Trophoblast cell (in vitro differentiated cells and primary cell): ENCODE measurements around the gene MOAP1.

Experiments used
- DNase-seq, 2 donors: peaks; one replicate each; pipeline ENCODE4 v3.0.0-alpha.2; 2016
- H2AFZ ChIP-seq: 2 replicates; pipeline ENCODE4 v1.6.1; 2013; ENCODE audit warnings: low read length, moderate library complexity, mild to moderate bottlenecking; ENCODE audit not compliant: insufficient read depth, poor library complexity
- H2AK5ac ChIP-seq: 2 replicates; pipeline ENCODE4 v1.6.1; 2013; ENCODE audit warnings: mild to moderate bottlenecking, low read length
- H2BK120ac ChIP-seq: 2 replicates; pipeline ENCODE4 v1.6.1; 2013; ENCODE audit warnings: low read length, mild to moderate bottlenecking, moderate library complexity; ENCODE audit not compliant: insufficient read depth, poor library complexity
- H2BK12ac ChIP-seq: 2 replicates; pipeline ENCODE4 v1.6.1; 2013; ENCODE audit warnings: mild to moderate bottlenecking, low read length, moderate library complexity
- H2BK5ac ChIP-seq: 2 replicates; pipeline ENCODE4 v1.6.1; 2013; ENCODE audit warnings: low read length, low read depth, moderate library complexity, mild to moderate bottlenecking; ENCODE audit not compliant: poor library complexity
- H3K14ac ChIP-seq: 2 replicates; pipeline ENCODE4 v1.6.1; 2013; ENCODE audit warnings: mild to moderate bottlenecking, low read length
- H3K18ac ChIP-seq: 2 replicates; pipeline ENCODE4 v1.6.1; 2013; ENCODE audit warnings: mild to moderate bottlenecking, low read length
- H3K23ac ChIP-seq: 2 replicates; pipeline ENCODE4 v1.6.1; 2013; ENCODE audit warnings: low read length
- H3K27ac ChIP-seq: 2 replicates; pipeline ENCODE4 v1.5.1; 2013; ENCODE audit warnings: low read depth, mild to moderate bottlenecking, inconsistent platforms, low read length, moderate library complexity
- H3K27me3 ChIP-seq: 2 replicates; pipeline ENCODE4 v1.6.1; 2013; ENCODE audit warnings: inconsistent platforms, mild to moderate bottlenecking, low read length, moderate library complexity; ENCODE audit not compliant: insufficient read depth
- H3K36me3 ChIP-seq, 2 experiments: 1 replicate in 1 of 2; 2 replicates in 1 of 2; pipeline ENCODE4 v1.6.1; 2013; ENCODE audit warnings: low read length in 2 of 2, mild to moderate bottlenecking in 2 of 2, moderate library complexity in 1 of 2; ENCODE audit not compliant: insufficient read depth in 2 of 2, control insufficient read depth in 1 of 2
- H3K4ac ChIP-seq: 2 replicates; pipeline ENCODE4 v1.6.1; 2013; ENCODE audit warnings: low read depth, mild to moderate bottlenecking, low read length, moderate library complexity
- H3K4me1 ChIP-seq, 2 experiments: 1 replicate in 1 of 2; 2 replicates in 1 of 2; pipeline ENCODE4 v1.6.1; 2013; ENCODE audit warnings: low read length in 2 of 2, mild to moderate bottlenecking in 2 of 2, moderate library complexity in 1 of 2; ENCODE audit not compliant: insufficient read depth in 2 of 2, control insufficient read depth in 1 of 2
- H3K4me2 ChIP-seq: 2 replicates; pipeline ENCODE4 v1.6.1; 2013; ENCODE audit warnings: inconsistent platforms, mild to moderate bottlenecking, low read length, moderate library complexity
- H3K4me3 ChIP-seq: 2 replicates; pipeline ENCODE4 v1.5.1; 2013; ENCODE audit warnings: mild to moderate bottlenecking, low read depth, low read length, inconsistent platforms
- H3K79me1 ChIP-seq: one replicate; pipeline ENCODE4 v1.6.1; 2013; ENCODE audit warnings: low read length
- H3K79me2 ChIP-seq: 2 replicates; pipeline ENCODE4 v1.6.1; 2013; ENCODE audit warnings: low read length, mild to moderate bottlenecking; ENCODE audit not compliant: control insufficient read depth, insufficient read depth, poor library complexity
- H3K9ac ChIP-seq: 2 replicates; pipeline ENCODE4 v1.6.1; 2013; ENCODE audit warnings: mild to moderate bottlenecking, low read length
- H3K9me3 ChIP-seq: 2 replicates; pipeline ENCODE4 v1.6.1; 2013; ENCODE audit warnings: low read depth, mild to moderate bottlenecking, control low read depth, inconsistent platforms, low read length; ENCODE audit not compliant: insufficient read depth
- H4K12ac ChIP-seq: 2 replicates; pipeline ENCODE4 v1.6.1; 2013; ENCODE audit warnings: low read depth, mild to moderate bottlenecking, low read length, moderate library complexity
- H4K8ac ChIP-seq: 2 replicates; pipeline ENCODE4 v1.6.1; 2013; ENCODE audit warnings: low read depth, mild to moderate bottlenecking, low read length, moderate library complexity
- H4K91ac ChIP-seq: one replicate; pipeline ENCODE4 v1.6.1; 2013; ENCODE audit warnings: low read depth, mild to moderate bottlenecking, low read length, moderate library complexity
- WGBS: extraction: QIAGEN DNeasy Blood & Tissue Kit; methylation state at CpG from one replicate; pipeline ENCODE4 v1.1.7; 2013; ENCODE audit warnings: missing lambda C conversion rate; ENCODE audit not compliant: insufficient read length, insufficient coverage; ENCODE audit errors: extremely low coverage; 5-methylcytosine and 5-hydroxymethylcytosine counted together

The MOAP1 gene

GRCh38 chr14:93153121-93153520, 31.6 kb downstream of the MOAP1 start:
- H3K79me1 ChIP-seq = no peaks in the 10 kb centered on the region
- DNase-seq = no peak
- no peaks in the 10 kb centered on the region for H3K27me3 ChIP-seq
- no peak overlapping the region for H4K91ac ChIP-seq
- H2AFZ ChIP-seq = no peak overlapping the region
- H3K23ac ChIP-seq = no peak overlapping the region
- H3K4ac ChIP-seq = no peak overlapping the region
- no peak overlapping the region for H2BK5ac ChIP-seq
- no peaks in the 10 kb centered on the region for H3K36me3 ChIP-seq
- H4K12ac ChIP-seq = no peak overlapping the region
- H3K14ac ChIP-seq = no peak overlapping the region
- no peak overlapping the region for H2BK12ac ChIP-seq
- H2AK5ac ChIP-seq = no peak overlapping the region
- no CpG with 5 or more reads among the region's 7 CpGs for WGBS
- H2BK120ac ChIP-seq = no peak overlapping the region
- H3K4me2 ChIP-seq = no peak overlapping the region
- H3K79me2 ChIP-seq = no peaks in the 10 kb centered on the region
- no peak overlapping the region for H3K4me3 ChIP-seq
- H3K9ac ChIP-seq = no peak overlapping the region
- H3K4me1 ChIP-seq = peaks cover 0 to 7% of the 10 kb centered on the region in 2 experiments
- H3K27ac ChIP-seq = no peak overlapping the region
- H3K18ac ChIP-seq = no peak overlapping the region
- H4K8ac ChIP-seq = no peak overlapping the region
- H3K9me3 ChIP-seq = no peaks in the 10 kb centered on the region

DNA sequence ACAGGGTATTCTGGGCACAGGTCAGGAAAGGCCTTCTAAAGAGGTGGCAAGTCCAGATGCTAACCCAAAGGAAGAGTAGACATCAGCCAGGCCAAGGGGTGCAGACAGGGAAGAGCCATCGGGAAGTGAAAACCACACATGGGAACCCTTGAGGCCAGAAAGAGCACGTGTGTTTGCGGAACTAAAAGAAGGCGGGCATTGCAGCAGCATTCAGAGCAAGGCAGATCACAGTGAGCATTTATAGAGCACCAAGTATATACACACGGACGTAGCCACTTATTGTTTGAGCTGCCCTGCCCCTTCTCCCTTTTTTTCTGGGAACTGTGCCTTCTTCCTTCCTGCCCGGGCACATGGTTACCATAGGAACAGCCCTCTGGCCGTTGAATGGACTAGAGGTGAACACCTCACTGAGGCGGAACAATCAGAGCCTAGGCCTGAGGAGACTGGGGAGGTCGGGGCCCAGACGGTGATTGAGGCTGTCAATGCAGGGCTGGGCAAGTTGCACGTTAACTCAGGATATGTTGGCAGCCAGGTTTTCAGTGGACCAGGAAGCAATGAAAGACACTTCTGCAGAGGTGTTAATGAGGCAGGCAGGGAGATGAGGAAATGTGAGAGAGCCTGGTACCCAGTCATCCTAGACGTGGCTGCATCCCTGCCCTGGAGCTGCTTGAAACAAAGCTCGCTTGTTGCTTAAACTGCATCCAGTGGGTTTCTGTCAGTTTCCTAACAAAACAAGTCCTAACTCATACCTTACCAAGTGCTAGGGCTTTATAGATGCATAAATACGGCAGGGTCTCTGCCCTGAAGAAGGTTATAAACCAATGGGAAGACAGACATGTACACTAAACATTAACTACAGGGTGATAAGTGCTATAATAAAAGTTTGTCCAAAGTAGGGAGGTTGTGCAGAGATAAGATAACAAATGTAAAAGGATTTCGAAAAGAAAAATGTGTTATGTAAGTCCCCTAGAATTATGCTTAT, 34.2 kb downstream of the MOAP1 start:
- Histone ChIP-seq H2BK12ac (no peak overlapping the region), H3K18ac (no peak overlapping the region), H2BK5ac (no peak overlapping the region), H2BK120ac (no peak overlapping the region), H3K9me3 (no peaks in the 10 kb centered on the region), H3K14ac (no peak overlapping the region), H3K79me1 (no peaks in the 10 kb centered on the region), H3K79me2 (no peaks in the 10 kb centered on the region), H3K23ac (no peak overlapping the region), H2AFZ (no peak overlapping the region), H4K12ac (no peak overlapping the region), H4K8ac (no peak overlapping the region), H3K4me3 (no peak overlapping the region), H3K9ac (no peak overlapping the region), H3K4me1 (no peaks in the 10 kb centered on the region), H3K27me3 (no peaks in the 10 kb centered on the region), H4K91ac (no peak overlapping the region), H3K4me2 (no peak overlapping the region), H3K36me3 (no peaks in the 10 kb centered on the region), H3K4ac (no peak overlapping the region), H2AK5ac (no peak overlapping the region), H3K27ac (no peak overlapping the region)
- DNase-seq = no peak
- no CpG with 5 or more reads among the region's 16 CpGs for WGBS

- no peak overlapping the region for H3K4me2 ChIP-seq
- no peak for DNase-seq
- H3K14ac ChIP-seq = no peak overlapping the region
- H3K79me1 ChIP-seq = no peaks in the 10 kb centered on the region
- no peak overlapping the region for H2BK120ac ChIP-seq
- H3K4me1 ChIP-seq = no peaks in the 10 kb centered on the region
- no peaks in the 10 kb centered on the region for H3K9me3 ChIP-seq
- H3K79me2 ChIP-seq = no peaks in the 10 kb centered on the region
- no peak overlapping the region for H3K18ac ChIP-seq
- no peak overlapping the region for H4K8ac ChIP-seq
- no peak overlapping the region for H3K4ac ChIP-seq
- no peak overlapping the region for H2AK5ac ChIP-seq
- H4K91ac ChIP-seq = no peak overlapping the region
- H2BK12ac ChIP-seq = no peak overlapping the region
- H3K9ac ChIP-seq = no peak overlapping the region
- no peak overlapping the region for H3K4me3 ChIP-seq
- no peaks in the 10 kb centered on the region for H3K36me3 ChIP-seq
- H3K27ac ChIP-seq = no peak overlapping the region
- H3K23ac ChIP-seq = no peak overlapping the region
- H4K12ac ChIP-seq = no peak overlapping the region
- no peak overlapping the region for H2BK5ac ChIP-seq
- no peak overlapping the region for H2AFZ ChIP-seq
- H3K27me3 ChIP-seq = no peaks in the 10 kb centered on the region
- WGBS = no CpG with 5 or more reads among the region's 8 CpGs
These were observed 35.7 kb downstream of the MOAP1 start for GRCh38 chr14:93148979-93149378.

GRCh38 chr14:93146119-93146518, 38.6 kb downstream of the MOAP1 start:
- no peak overlapping the region for H2BK5ac ChIP-seq
- no peak overlapping the region for H4K91ac ChIP-seq
- no peak overlapping the region for H3K4me3 ChIP-seq
- no peak overlapping the region for H3K18ac ChIP-seq
- no peak overlapping the region for H3K27ac ChIP-seq
- no peaks in the 10 kb centered on the region for H3K79me2 ChIP-seq
- no peak overlapping the region for H3K4ac ChIP-seq
- H3K9me3 ChIP-seq = no peaks in the 10 kb centered on the region
- H3K14ac ChIP-seq = no peak overlapping the region
- H3K36me3 ChIP-seq = no peaks in the 10 kb centered on the region
- no peaks in the 10 kb centered on the region for H3K27me3 ChIP-seq
- no CpG with 5 or more reads among the region's 9 CpGs for WGBS
- no peak overlapping the region for H4K12ac ChIP-seq
- H3K23ac ChIP-seq = no peak overlapping the region
- H2AK5ac ChIP-seq = no peak overlapping the region
- H2AFZ ChIP-seq = no peak overlapping the region
- H3K4me2 ChIP-seq = no peak overlapping the region
- H4K8ac ChIP-seq = no peak overlapping the region
- H3K4me1 ChIP-seq = no peaks in the 10 kb centered on the region
- DNase-seq = no peak
- no peak overlapping the region for H2BK120ac ChIP-seq
- H3K9ac ChIP-seq = no peak overlapping the region
- no peaks in the 10 kb centered on the region for H3K79me1 ChIP-seq
- H2BK12ac ChIP-seq = no peak overlapping the region
